ENCODE data around the gene PCID2.
"Not testable (repeated sequence)": the region's sequence is repeated elsewhere in the genome, so short reads cannot be mapped to it uniquely, and the experiment has no call there.

The PCID2 gene

GRCh38 chr13:113162783-113163685 is 45.4 kb downstream of the PCID2 start:
- no peak for DNase-seq

- not testable (repeated sequence) for DNase-seq
These were observed 46.5 kb downstream of the PCID2 start for GRCh38 chr13:113161975-113162374.

GRCh38 chr13:113161433-113161832 is 47.0 kb downstream of the PCID2 start:
- no peak for DNase-seq

- no peak for DNase-seq
These were observed 47.5 kb downstream of the PCID2 start for GRCh38 chr13:113160983-113161382.

- no peak for DNase-seq
These were observed 48.8 kb downstream of the PCID2 start for GRCh38 chr13:113159701-113160100.

- no peak for DNase-seq
These were observed 49.5 kb downstream of the PCID2 start for GRCh38 chr13:113158946-113159345.

GRCh38 chr13:113157929-113158747 is 50.3 kb downstream of the PCID2 start, which contains the start of gene PROZ:
Gene PROZ (plus strand): TSS chr13:113158648. CDS start chr13:113158661, 13 bp downstream.
- no peak for DNase-seq

- DNase-seq, result no peak
These were observed 51.1 kb downstream of the PCID2 start for GRCh38 chr13:113157206-113157928.

GRCh38 chr13:113155982-113156655 is 52.4 kb downstream of the PCID2 start:
- DNase-seq, result no peak

- DNase-seq, result no peak
These were observed 53.3 kb downstream of the PCID2 start for GRCh38 chr13:113155201-113155600.

GRCh38 chr13:113153810-113154748 is 54.4 kb downstream of the PCID2 start:
- DNase-seq, result peak; percentile 0

GRCh38 chr13:113152984-113153809 is 55.3 kb downstream of the PCID2 start:
- no peak for DNase-seq

- no peak for DNase-seq
These were observed 55.8 kb downstream of the PCID2 start for GRCh38 chr13:113152691-113152983.

- DNase-seq, result no peak
These were observed 56.5 kb downstream of the PCID2 start for GRCh38 chr13:113151745-113152690.

GRCh38 chr13:113150550-113151365 is 57.7 kb downstream of the PCID2 start:
- no peak for DNase-seq

GRCh38 chr13:113149711-113150549 is 58.5 kb downstream of the PCID2 start:
- no peak for DNase-seq

GRCh38 chr13:113148940-113149503 is 59.4 kb downstream of the PCID2 start:
- no peak for DNase-seq

Data from NCI-H446 treated with DMSO at 0.1 percent for 48 hours (cell line).